Skeletal muscle tissue (tissue), 4 donors: ENCODE results near the gene NOTUM. TPM values are rescaled to one million over a fixed set of nuclear protein-coding genes. Genes with fewer than 3 reads are reported as not detected.
"Not testable (repeated sequence)": the region's sequence is repeated elsewhere in the genome, so short reads cannot be mapped to it uniquely, and the experiment has no call there.

Source experiments
- H3K27ac ChIP-seq: one replicate; pipeline ENCODE4 v1.7.0; 2013; ENCODE audit warnings: mild to moderate bottlenecking, low read depth, low read length, inconsistent platforms
- H3K27me3 ChIP-seq, 3 donors: one replicate each; pipeline ENCODE4 v1.7.0; 2013; ENCODE audit warnings: low read length in 3 of 3; ENCODE audit not compliant: control insufficient read depth in 3 of 3, insufficient read depth in 3 of 3
- H3K36me3 ChIP-seq, 3 donors: one replicate each; pipeline ENCODE4 v1.7.0; 2013; ENCODE audit warnings: low read length in 3 of 3; ENCODE audit not compliant: control insufficient read depth in 3 of 3, insufficient read depth in 3 of 3
- H3K4me1 ChIP-seq, 3 donors: one replicate each; pipeline ENCODE4 v1.7.0; 2013; ENCODE audit warnings: low read length in 3 of 3, mild to moderate bottlenecking in 3 of 3; ENCODE audit not compliant: control insufficient read depth in 3 of 3, insufficient read depth in 3 of 3
- H3K4me3 ChIP-seq, 3 donors: one replicate each; pipeline ENCODE4 v1.7.0; 2013; ENCODE audit warnings: low read length in 3 of 3
- H3K9ac ChIP-seq, 3 donors: one replicate each; pipeline ENCODE4 v1.7.0; 2013; ENCODE audit warnings: low read length in 3 of 3, mild to moderate bottlenecking in 3 of 3, moderate library complexity in 2 of 3, low read depth in 1 of 3
- H3K9me3 ChIP-seq, 3 donors: one replicate each; pipeline ENCODE4 v1.7.0; 2013; ENCODE audit warnings: low read length in 3 of 3; ENCODE audit not compliant: control insufficient read depth in 3 of 3
- total RNA-seq: library from RNA; depleted of rRNA; stranded (reverse); fragments of >200 nt; gene quantifications from one replicate; pipeline ENCODE4 v1.2.3, GENCODE V29; 2014
- donor health status: Osteomylitis.

The NOTUM gene
- total RNA-seq, 1 donor from 2014 or later, result 0.52 TPM

DNA sequence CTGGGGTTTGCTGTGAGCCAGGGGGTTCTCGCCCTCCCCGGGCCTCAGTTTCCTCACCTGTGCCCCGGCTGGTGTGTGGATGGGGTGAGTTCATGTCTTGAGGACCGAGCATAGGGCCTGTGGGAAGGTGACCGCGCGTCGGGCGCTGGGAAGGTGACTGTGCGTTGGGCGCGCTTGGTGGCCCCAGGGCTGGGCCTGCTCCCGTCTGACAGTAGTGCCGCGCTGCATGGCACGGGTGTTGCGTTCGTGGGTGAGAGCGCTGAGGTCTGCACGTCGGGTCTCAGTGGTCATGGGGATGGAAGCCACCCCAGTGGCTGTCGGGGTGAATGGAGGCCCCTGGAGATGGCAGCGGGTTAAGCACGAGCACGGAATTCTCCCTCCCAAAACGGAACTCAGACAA lies 25.6 kb upstream of the NOTUM start:
- Histone ChIP-seq H3K9me3 (no peaks in the 10 kb centered on the region), H3K27ac (no peak overlapping the region), H3K36me3 (peaks cover 24 to 27% (median 26%) of the 10 kb centered on the region in 3 donors), H3K27me3 (no peaks in the 10 kb centered on the region), H3K9ac (no peak overlapping the region), H3K4me1 (peaks cover 11 to 14% (median 11%) of the 10 kb centered on the region in 3 donors), H3K4me3 (no peak overlapping the region)

DNA sequence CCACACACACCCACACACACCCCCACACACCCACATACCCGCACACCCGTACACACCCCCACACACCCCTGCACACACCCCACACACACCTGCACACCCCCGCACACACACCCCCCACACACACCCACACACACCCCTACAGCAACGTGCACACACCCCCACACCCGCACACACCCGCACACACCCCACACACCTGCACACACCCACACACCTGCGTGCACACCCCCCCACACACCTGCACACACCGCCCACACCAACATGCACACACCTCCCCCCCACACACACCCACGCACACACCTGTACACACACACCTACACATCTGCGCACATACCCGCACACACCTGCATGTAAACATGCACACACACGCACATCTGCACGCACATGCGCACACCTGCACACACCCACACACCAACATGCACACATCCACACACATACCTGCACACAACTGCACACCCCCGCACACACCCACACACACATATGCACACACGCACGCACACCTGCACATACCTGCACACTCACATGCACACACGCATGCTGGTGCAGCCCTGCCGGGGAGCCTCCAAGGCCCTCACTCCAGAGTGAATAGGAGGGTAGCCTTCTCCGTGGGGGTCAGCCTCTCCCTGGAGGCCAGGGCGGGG lies 23.9 kb upstream of the NOTUM start:
- Histone ChIP-seq H3K36me3 (peaks cover 27 to 33% (median 29%) of the 10 kb centered on the region in 3 donors), H3K4me3 (no peak overlapping the region), H3K9me3 (no peaks in the 10 kb centered on the region), H3K27ac (no peak overlapping the region), H3K9ac (no peak overlapping the region), H3K27me3 (no peaks in the 10 kb centered on the region), H3K4me1 (peaks cover 0 to 7% (median 3%) of the 10 kb centered on the region in 3 donors)

DNA sequence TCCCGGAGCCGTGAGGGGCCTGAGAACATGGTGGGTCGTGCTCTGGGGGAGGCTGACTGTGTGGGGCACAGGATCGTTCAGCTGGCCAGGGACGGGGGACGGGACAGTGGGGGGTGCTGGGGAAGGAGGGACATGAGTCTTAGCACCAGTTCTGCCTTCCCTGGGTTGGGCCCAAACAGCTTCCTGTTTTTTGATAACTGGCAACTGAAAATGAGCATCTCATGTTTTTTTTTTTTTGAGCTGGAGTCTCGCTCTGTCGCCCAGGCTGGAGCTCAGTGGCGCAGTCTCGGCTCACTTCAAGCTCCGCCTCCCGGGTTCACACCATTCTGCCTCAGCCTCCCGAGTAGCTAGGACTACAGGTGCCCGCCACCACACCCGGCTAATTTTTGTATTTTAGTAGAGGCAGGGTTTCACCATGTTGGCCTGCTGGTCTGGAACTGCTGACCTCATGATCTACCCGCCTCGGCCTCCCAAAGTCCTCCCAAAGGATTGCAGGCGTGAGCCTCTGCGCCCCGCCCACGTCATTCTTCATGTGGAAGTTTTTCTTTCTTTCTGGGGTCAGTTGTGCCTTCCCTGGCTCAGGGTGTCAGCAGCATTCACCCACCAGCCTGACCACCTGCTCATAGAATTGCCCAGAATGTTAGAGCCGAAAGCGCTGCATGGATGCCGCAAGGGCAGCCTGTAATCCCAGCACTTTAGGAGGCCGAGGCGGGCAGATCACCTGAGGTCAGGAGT lies 22.8 kb upstream of the NOTUM start:
- H3K9me3 ChIP-seq, result no peaks in the 10 kb centered on the region
- H3K4me1 ChIP-seq, result peaks cover 7 to 13% (median 10%) of the 10 kb centered on the region in 3 donors
- H3K36me3 ChIP-seq, result peaks cover 29 to 39% (median 33%) of the 10 kb centered on the region in 3 donors
- H3K9ac ChIP-seq, result no peak overlapping the region
- no peak overlapping the region for H3K27ac ChIP-seq
- no peak overlapping the region for H3K4me3 ChIP-seq
- no peaks in the 10 kb centered on the region for H3K27me3 ChIP-seq

DNA sequence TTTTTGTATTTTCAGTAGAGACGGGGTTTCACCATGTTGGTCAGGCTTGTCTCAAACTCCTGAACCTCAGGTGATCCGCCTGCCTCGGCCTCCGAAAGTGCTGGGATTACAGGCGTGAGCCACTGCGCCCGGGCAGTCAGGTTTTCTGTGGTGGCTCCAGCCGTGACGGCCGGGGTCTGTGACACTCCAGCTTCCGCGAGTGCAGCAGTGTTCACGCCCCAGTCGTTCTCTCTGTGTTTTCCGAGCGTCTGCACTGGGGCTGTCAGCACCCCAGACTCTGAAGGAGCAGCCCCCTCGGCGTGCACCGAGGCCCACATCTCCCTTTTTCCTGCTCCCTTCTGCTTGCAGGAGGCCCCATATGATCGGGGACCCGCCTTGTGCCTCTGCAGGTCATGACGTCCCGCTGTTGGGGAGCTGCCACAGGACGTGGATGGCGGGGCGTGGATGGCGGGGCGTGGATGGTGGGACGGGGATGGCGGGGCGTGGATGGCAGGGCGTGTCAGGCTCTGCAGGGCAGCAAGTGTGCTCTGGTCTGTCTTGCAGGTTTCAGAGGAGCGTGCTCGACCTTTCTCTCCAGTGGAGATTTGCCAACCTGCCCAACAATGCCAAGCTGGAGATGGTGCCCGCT lies 22.1 kb upstream of the NOTUM start:
- H3K36me3 ChIP-seq, result peaks cover 29 to 39% (median 33%) of the 10 kb centered on the region in 3 donors
- no peaks in the 10 kb centered on the region for H3K27me3 ChIP-seq
- no peaks in the 10 kb centered on the region for H3K9me3 ChIP-seq
- no peak overlapping the region for H3K4me3 ChIP-seq
- peaks cover 12 to 18% (median 15%) of the 10 kb centered on the region in 3 donors for H3K4me1 ChIP-seq
- no peak overlapping the region for H3K27ac ChIP-seq
- H3K9ac ChIP-seq, result no peak overlapping the region

DNA sequence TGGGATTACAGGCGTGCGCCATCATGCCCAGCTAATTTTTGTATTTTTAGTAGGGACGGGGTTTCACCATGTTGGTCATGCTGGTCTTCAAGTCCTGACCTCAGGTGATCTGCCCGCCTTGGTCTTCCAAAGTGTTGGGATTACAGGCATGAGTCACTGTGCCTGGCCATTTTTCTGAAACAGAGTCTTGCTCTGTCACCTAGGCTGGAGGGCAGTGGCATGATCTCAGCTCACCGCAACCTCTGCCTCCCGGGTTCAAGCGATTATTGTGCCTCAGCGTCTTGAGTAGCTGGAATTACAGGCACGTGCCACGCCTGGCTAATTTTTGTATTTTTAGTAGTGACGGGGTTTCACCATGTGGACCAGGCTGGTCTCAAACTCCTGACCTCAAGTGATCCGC lies 20.5 kb upstream of the NOTUM start:
- not testable (repeated sequence) for H3K27ac ChIP-seq, H3K4me3 ChIP-seq, H3K9me3 ChIP-seq, H3K27me3 ChIP-seq, H3K9ac ChIP-seq
- H3K4me1 ChIP-seq, result peaks cover 18 to 25% (median 21%) of the 10 kb centered on the region in 3 donors
- H3K36me3 ChIP-seq, result peaks cover 25 to 34% (median 27%) of the 10 kb centered on the region in 3 donors

DNA sequence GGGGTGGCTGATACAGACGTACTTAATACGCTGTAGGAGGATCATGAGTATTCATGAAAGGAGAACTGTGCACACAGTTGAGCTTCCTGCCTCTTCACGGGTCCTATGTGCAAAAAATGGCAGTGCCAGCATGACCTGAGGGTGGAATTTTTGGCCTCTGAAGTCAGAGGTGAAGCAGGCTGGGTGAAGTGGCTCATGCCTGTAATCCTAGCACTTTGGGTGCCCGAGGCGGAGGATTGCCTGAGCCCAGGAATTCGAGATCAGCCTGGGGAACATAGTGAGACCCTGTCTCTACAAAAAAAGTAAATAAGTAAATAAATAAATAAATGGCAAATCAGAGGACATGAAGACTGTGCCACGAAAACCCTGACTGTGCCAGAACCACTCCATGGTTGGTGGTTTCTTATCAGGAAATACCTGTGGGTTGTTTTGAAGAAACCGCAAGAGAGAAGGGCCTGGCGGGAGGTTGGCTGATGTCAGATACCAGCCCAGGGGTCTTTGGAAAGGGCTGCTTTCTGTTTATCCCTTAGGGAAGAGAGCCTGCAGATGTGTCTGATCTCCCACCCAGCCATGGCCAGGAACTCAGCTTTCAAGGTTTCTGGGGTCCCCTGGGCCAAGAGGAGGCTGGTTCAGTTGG lies 19.8 kb upstream of the NOTUM start:
- Histone ChIP-seq H3K27me3 (no peaks in the 10 kb centered on the region), H3K4me1 (peaks cover 21 to 26% (median 24%) of the 10 kb centered on the region in 3 donors), H3K36me3 (peaks cover 19 to 29% (median 26%) of the 10 kb centered on the region in 3 donors), H3K4me3 (no peak overlapping the region), H3K9ac (no peak overlapping the region), H3K9me3 (no peaks in the 10 kb centered on the region), H3K27ac (no peak overlapping the region)

DNA sequence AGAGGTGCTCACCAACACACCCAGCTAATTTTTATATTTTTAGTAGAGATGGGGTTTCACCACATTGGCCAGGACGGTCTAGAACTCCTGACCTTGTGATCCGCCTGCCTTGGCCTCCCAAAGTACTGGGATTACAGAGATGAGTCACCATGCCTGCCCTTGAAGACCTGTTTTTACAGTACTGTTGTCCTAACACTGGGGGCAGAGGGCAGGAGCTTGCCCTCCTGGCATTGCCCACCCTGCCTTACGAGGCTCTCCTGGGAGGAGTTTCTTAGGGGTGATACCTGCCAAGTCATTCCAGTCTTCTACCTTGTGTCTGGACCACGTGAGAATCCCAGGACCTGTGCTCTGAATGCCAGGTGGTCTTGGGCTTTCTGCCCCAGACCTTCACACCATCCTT lies 19.1 kb upstream of the NOTUM start:
- Histone ChIP-seq H3K36me3 (peaks cover 12 to 22% (median 20%) of the 10 kb centered on the region in 3 donors), H3K4me3 (no peak overlapping the region), H3K27me3 (no peaks in the 10 kb centered on the region), H3K4me1 (peaks cover 21 to 26% (median 24%) of the 10 kb centered on the region in 3 donors), H3K9me3 (no peaks in the 10 kb centered on the region), H3K27ac (no peak overlapping the region), H3K9ac (no peak overlapping the region)

DNA sequence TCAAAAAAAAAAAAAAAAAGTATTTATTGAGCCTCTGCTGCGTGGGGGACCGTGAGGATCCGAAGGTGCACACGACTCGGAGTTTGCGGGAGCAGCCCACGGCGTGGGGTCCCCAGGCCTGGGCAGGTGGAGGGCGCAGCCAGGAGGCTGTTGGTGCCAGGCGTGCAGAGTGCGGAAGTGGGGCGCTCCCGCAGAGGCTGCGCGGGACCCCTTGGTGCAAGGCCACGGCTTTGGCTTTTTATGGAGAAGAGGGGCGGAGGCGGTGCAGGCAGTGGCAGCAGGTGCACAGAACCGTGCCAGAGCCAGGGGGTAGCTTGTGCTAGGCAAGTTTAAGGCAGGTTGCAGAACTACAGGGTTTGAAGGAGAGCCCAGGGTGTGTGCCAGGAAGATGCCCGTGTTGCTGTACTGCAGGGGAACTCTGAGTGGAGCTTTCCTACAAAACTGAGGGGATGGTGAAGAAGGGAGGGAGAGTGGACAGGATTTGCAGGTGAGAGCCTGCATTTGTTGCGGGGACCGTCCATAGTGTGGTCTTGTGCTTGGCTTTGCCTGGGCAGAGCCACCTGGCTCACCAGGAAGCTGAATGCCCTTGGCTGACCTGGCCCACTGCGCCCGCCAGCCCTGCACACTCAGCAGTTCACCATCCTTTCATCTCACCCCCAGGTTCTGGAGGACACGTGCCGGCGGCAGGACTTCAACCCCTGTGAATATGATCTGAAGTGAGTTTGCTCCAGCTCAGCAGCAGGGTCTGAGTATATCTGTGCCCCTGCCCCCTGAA lies 17.7 kb upstream of the NOTUM start:
- peak overlapping the region in 2 of 3 donors; percentile 40 to 89 for H3K9ac ChIP-seq
- no peaks in the 10 kb centered on the region for H3K9me3 ChIP-seq
- peaks cover 21 to 26% (median 24%) of the 10 kb centered on the region in 3 donors for H3K4me1 ChIP-seq
- no peak overlapping the region for H3K27ac ChIP-seq
- H3K4me3 ChIP-seq, result peak overlapping the region; percentile 23 to 80 (median 52)
- H3K36me3 ChIP-seq, result peaks cover 5 to 13% (median 7%) of the 10 kb centered on the region in 3 donors
- H3K27me3 ChIP-seq, result no peaks in the 10 kb centered on the region

DNA sequence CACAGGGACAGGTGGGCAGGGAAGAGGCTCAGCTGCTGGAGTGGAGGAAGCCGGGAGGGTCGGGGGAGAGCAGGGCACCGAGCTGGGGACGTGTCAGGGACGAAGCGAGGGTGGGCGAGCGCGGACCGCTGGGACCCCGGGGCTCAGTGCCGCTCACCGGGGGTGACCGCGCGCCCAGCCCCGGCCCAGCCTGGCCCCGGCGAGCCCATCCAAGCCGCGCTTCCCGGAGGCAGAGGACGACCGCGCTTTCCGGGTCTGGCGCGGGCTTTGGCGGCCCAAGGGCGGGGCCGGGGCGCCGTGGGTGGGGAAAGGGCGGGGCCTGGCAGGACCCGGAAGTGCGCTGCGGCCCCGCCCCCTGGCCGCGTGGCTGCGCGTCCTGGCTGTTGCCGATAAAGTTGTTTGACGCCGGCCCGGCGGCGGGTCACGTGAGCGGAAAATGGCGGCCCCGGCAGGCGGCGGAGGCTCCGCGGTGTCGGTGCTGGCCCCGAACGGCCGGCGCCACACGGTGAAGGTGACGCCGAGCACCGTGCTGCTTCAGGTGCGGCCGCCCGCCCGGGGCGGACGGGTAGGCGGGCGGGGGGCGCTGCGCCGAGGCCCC lies 16.3 kb upstream of the NOTUM start, which contains the start of gene ASPSCR1:
Gene ASPSCR1, plus strand, starts transcription at position 419 of the 598 bp plus-strand sequence. Its CDS starts 18 bp downstream, at position 437.
- peaks cover 21 to 26% (median 24%) of the 10 kb centered on the region in 3 donors for H3K4me1 ChIP-seq
- H3K4me3 ChIP-seq, result peak within 1 kb of the TSS; percentile 79 to 87 (median 80)
- H3K27ac ChIP-seq, result peak within 1 kb of the TSS; percentile 88
- no peaks in the 10 kb centered on the region for H3K9me3 ChIP-seq
- H3K36me3 ChIP-seq, result peaks cover 5 to 13% (median 6%) of the 10 kb centered on the region in 3 donors
- H3K27me3 ChIP-seq, result no peaks in the 10 kb centered on the region
- peak within 1 kb of the TSS; percentile 79 to 89 (median 88) for H3K9ac ChIP-seq
